ENCODE results near the gene PNLDC1.
"Not testable (repeated sequence)": the region's sequence is repeated elsewhere in the genome, so short reads cannot be mapped to it uniquely, and the experiment has no call there.

Gene PNLDC1

DNA sequence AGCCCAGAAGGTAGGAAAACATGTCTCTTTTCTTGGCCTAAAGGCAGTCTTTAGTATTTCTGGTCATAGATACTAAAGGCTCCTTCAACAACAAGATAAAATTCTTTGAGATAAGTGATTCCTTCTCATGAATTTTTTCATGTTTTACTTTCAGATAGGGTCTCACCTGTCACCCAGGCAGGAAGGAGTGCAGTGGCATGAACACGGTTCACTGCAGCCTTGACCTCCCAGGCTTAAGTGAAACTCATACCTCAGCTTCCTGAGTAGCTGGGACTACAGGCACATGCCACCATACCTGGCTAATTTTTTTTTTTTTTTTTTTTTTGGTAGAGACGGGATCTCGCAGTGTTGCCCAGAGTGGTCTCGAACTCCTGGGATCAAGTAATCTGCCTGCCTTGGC, 9.1 kb downstream of the PNLDC1 start:
- no peaks in the 10 kb centered on the region for H3K36me3 ChIP-seq (ENCODE audit: control insufficient read depth, insufficient read depth, low read length)
- peaks cover 2% of the 10 kb centered on the region for H3K4me1 ChIP-seq (ENCODE audit: control insufficient read depth, insufficient read depth, low read length)
- H3K4me3 ChIP-seq (ENCODE audit: low read depth, low read length), result no peak overlapping the region
- no peak overlapping the region for H3K9ac ChIP-seq (ENCODE audit: low read depth, low read length)
- no peaks in the 10 kb centered on the region for H3K27me3 ChIP-seq (ENCODE audit: control insufficient read depth, insufficient read depth, low read length)
- no peaks in the 10 kb centered on the region for H3K9me3 ChIP-seq (ENCODE audit: control insufficient read depth, insufficient read depth, low read length)

DNA sequence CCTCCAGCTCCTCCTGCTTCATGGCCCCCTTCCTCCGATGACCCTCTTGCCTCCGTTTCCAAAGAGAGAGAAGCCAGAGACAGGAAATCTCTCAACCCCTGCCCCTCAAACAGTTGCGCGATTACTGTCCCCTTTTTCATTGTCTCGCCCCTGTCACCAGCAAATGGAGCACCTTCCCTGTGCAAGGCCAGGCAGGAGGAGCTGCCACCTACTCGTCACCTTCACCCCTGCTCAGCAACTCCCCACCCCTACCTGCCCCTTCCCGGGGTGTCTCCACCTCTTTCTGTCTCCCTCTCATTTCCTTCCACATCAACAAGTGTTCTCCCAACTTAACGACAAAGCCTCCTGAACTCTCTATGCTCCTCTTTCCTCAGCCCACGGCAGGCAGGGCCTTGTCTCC, 13.7 kb downstream of the PNLDC1 start:
- Histone ChIP-seq H3K36me3 (ENCODE audit: control insufficient read depth, insufficient read depth, low read length) (no peaks in the 10 kb centered on the region), H3K4me3 (ENCODE audit: low read depth, low read length) (no peak overlapping the region)

GRCh38 chr6:159815410-159815809, 15.3 kb downstream of the PNLDC1 start:
- peaks cover 6% of the 10 kb centered on the region for H3K4me1 ChIP-seq (ENCODE audit: control insufficient read depth, insufficient read depth, low read length)
- no peak overlapping the region for H3K4me3 ChIP-seq (ENCODE audit: low read depth, low read length)
- no peaks in the 10 kb centered on the region for H3K9me3 ChIP-seq (ENCODE audit: control insufficient read depth, insufficient read depth, low read length)
- H3K9ac ChIP-seq (ENCODE audit: low read depth, low read length), result no peak overlapping the region
- no peaks in the 10 kb centered on the region for H3K36me3 ChIP-seq (ENCODE audit: control insufficient read depth, insufficient read depth, low read length)
- no peaks in the 10 kb centered on the region for H3K27me3 ChIP-seq (ENCODE audit: control insufficient read depth, insufficient read depth, low read length)

More for the DNA sequence above, 13.7 kb downstream of the PNLDC1 start:
- no peaks in the 10 kb centered on the region for H3K9me3 ChIP-seq (ENCODE audit: control insufficient read depth, insufficient read depth, low read length)
- peaks cover 4% of the 10 kb centered on the region for H3K4me1 ChIP-seq (ENCODE audit: control insufficient read depth, insufficient read depth, low read length)
- no peaks in the 10 kb centered on the region for H3K27me3 ChIP-seq (ENCODE audit: control insufficient read depth, insufficient read depth, low read length)
- H3K9ac ChIP-seq (ENCODE audit: low read depth, low read length), result no peak overlapping the region

DNA sequence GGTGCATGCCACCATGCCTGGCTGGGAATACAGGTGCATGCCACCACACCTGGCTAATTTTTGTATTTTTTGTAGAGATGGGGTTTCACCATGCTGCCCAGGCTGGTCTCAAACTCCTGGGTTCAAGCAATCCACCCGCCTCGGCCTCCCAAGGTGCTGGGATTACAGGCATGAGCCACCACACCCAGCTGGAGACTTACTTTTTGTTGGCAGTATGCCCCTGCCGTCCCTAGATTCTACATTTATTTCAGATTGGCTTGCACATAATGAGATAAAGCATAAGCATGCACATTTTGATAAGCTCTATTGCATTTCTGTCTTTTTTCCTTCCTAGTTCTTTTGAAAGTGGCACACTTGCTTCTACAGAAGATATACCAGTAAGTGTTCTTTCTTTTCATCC, 16.7 kb downstream of the PNLDC1 start:
- not testable (repeated sequence) for H3K4me1 ChIP-seq (ENCODE audit: control insufficient read depth, insufficient read depth, low read length); H3K4me3 ChIP-seq (ENCODE audit: low read depth, low read length); H3K27me3 ChIP-seq (ENCODE audit: control insufficient read depth, insufficient read depth, low read length); H3K9ac ChIP-seq (ENCODE audit: low read depth, low read length); H3K36me3 ChIP-seq (ENCODE audit: control insufficient read depth, insufficient read depth, low read length); H3K9me3 ChIP-seq (ENCODE audit: control insufficient read depth, insufficient read depth, low read length)

- Histone ChIP-seq H3K9ac (ENCODE audit: low read depth, low read length) (no peak overlapping the region), H3K27me3 (ENCODE audit: control insufficient read depth, insufficient read depth, low read length) (no peaks in the 10 kb centered on the region), H3K9me3 (ENCODE audit: control insufficient read depth, insufficient read depth, low read length) (no peaks in the 10 kb centered on the region), H3K36me3 (ENCODE audit: control insufficient read depth, insufficient read depth, low read length) (no peaks in the 10 kb centered on the region), H3K4me1 (ENCODE audit: control insufficient read depth, insufficient read depth, low read length) (peaks cover 6% of the 10 kb centered on the region), H3K4me3 (ENCODE audit: low read depth, low read length) (no peak overlapping the region)
These were observed 18.1 kb downstream of the PNLDC1 start for GRCh38 chr6:159817951-159818739.

DNA sequence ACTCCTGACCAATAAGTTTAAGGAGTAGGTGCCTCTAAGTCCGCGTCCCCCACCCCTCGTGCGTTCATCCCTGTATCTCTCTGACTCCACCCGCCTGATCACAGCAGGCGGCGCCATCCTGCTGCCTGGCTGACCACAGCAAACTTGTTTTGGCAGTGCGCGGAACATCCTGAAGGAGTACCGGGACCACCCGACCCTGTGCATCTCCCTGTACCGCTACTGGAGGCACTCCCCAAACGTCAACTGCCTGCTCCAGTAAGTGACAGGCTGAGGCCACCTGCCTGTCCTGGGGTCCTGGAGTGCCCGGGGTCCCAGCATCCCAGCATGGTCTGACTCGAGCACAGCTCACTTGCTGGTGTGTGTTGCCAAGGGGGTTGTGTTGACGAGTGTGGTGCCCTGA, 19.0 kb downstream of the PNLDC1 start:
- H3K36me3 ChIP-seq (ENCODE audit: control insufficient read depth, insufficient read depth, low read length), result no peaks in the 10 kb centered on the region
- H3K9ac ChIP-seq (ENCODE audit: low read depth, low read length), result no peak overlapping the region
- H3K4me1 ChIP-seq (ENCODE audit: control insufficient read depth, insufficient read depth, low read length), result peaks cover 6% of the 10 kb centered on the region

DNA sequence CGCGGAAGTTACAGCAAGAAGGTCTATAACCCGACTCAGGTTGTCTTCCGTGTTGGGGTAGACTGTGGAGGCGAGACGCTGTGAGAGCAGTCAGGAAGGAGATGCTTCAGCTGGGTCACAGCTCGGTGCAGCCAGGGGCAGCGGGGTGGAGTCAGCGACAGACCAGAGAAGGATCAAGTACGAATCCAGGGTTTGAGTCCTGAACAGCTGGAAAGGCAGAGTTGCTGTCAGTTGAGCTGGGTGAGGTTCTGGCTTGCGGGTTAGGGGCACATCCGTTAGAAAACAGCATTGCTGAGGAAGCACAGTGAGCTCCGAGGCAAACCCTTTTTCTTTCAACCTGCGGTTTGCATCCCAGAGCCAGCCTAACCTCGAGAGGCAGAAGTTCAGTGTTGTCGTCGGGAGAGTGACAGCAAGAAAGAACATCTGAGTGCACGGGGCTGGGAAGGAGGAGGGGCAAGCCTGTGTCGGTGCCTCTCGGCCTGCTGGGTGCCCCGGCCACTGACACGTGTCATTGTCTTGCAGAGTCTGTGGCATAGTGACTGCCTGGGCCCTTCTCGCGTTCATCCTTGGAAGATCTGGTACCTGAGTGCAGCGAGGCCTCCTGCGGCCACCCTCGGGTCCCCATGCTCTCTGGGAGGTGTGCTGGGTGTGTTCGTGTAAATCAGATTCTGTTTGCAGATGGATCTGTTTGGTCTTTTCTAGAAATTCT, 20.0 kb downstream of the PNLDC1 start:
- Histone ChIP-seq H3K9me3 (ENCODE audit: control insufficient read depth, insufficient read depth, low read length) (no peaks in the 10 kb centered on the region), H3K4me3 (ENCODE audit: low read depth, low read length) (no peak overlapping the region), H3K9ac (ENCODE audit: low read depth, low read length) (no peak overlapping the region), H3K36me3 (ENCODE audit: control insufficient read depth, insufficient read depth, low read length) (no peaks in the 10 kb centered on the region), H3K27me3 (ENCODE audit: control insufficient read depth, insufficient read depth, low read length) (no peaks in the 10 kb centered on the region), H3K4me1 (ENCODE audit: control insufficient read depth, insufficient read depth, low read length) (peaks cover 6% of the 10 kb centered on the region)

More for the DNA sequence above, 19.0 kb downstream of the PNLDC1 start:
- H3K27me3 ChIP-seq (ENCODE audit: control insufficient read depth, insufficient read depth, low read length), result no peaks in the 10 kb centered on the region
- no peak overlapping the region for H3K4me3 ChIP-seq (ENCODE audit: low read depth, low read length)
- no peaks in the 10 kb centered on the region for H3K9me3 ChIP-seq (ENCODE audit: control insufficient read depth, insufficient read depth, low read length)

- no peak overlapping the region for H3K9ac ChIP-seq (ENCODE audit: low read depth, low read length)
- H3K9me3 ChIP-seq (ENCODE audit: control insufficient read depth, insufficient read depth, low read length), result no peaks in the 10 kb centered on the region
- H3K36me3 ChIP-seq (ENCODE audit: control insufficient read depth, insufficient read depth, low read length), result no peaks in the 10 kb centered on the region
- no peaks in the 10 kb centered on the region for H3K27me3 ChIP-seq (ENCODE audit: control insufficient read depth, insufficient read depth, low read length)
- peaks cover 6% of the 10 kb centered on the region for H3K4me1 ChIP-seq (ENCODE audit: control insufficient read depth, insufficient read depth, low read length)
- no peak overlapping the region for H3K4me3 ChIP-seq (ENCODE audit: low read depth, low read length)
These were observed 21.0 kb downstream of the PNLDC1 start for GRCh38 chr6:159821122-159821521.

- Histone ChIP-seq H3K9me3 (ENCODE audit: control insufficient read depth, insufficient read depth, low read length) (no peaks in the 10 kb centered on the region), H3K9ac (ENCODE audit: low read depth, low read length) (no peak overlapping the region), H3K4me1 (ENCODE audit: control insufficient read depth, insufficient read depth, low read length) (peaks cover 4% of the 10 kb centered on the region), H3K27me3 (ENCODE audit: control insufficient read depth, insufficient read depth, low read length) (no peaks in the 10 kb centered on the region), H3K4me3 (ENCODE audit: low read depth, low read length) (no peak overlapping the region), H3K36me3 (ENCODE audit: control insufficient read depth, insufficient read depth, low read length) (no peaks in the 10 kb centered on the region)
These were observed 21.6 kb downstream of the PNLDC1 start for GRCh38 chr6:159821726-159822125.

DNA sequence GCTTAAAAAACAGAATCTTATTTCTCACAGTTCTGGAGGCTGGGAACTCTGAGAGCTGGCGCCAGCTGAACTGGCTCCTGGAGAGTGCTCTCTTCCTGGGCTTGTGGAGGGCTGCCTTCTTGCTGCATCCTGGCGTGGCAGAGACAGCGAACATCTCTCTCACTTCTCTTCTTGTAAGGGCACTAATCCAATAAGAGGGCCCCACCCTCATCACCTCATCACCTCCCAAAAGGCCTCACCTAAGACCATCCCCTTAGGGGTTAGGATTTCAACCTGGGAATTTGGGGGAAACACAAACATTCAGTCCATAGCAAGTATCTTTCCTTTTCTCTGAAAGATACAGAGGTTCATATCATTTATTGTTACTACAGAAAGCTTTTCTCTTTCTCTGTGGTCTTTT, 23.9 kb downstream of the PNLDC1 start:
- no peaks in the 10 kb centered on the region for H3K27me3 ChIP-seq (ENCODE audit: control insufficient read depth, insufficient read depth, low read length)
- no peaks in the 10 kb centered on the region for H3K9me3 ChIP-seq (ENCODE audit: control insufficient read depth, insufficient read depth, low read length)
- H3K4me3 ChIP-seq (ENCODE audit: low read depth, low read length), result no peak overlapping the region
- no peak overlapping the region for H3K9ac ChIP-seq (ENCODE audit: low read depth, low read length)
- H3K36me3 ChIP-seq (ENCODE audit: control insufficient read depth, insufficient read depth, low read length), result no peaks in the 10 kb centered on the region
- peaks cover 4% of the 10 kb centered on the region for H3K4me1 ChIP-seq (ENCODE audit: control insufficient read depth, insufficient read depth, low read length)

DNA sequence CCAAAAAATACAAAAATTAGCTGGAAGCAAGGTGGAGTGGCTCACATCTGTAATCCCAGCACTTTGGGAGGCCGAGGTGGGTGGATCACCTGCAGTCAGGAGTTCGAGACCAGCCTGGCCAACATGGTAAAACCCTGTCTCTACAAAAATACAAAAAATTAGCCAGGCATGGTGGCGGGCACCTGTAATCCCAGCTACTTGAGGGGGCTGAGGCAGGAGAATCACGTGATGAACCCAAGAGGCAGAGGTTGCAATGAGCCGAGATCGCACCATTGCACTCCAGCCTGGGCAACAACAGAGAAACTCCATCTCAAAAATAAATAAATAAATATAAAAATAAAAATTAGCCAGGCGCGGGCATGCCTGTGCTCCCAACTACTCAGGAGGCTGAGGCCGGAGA, 24.6 kb downstream of the PNLDC1 start:
- not testable (repeated sequence) for H3K9me3 ChIP-seq (ENCODE audit: control insufficient read depth, insufficient read depth, low read length); H3K36me3 ChIP-seq (ENCODE audit: control insufficient read depth, insufficient read depth, low read length); H3K4me1 ChIP-seq (ENCODE audit: control insufficient read depth, insufficient read depth, low read length); H3K4me3 ChIP-seq (ENCODE audit: low read depth, low read length); H3K9ac ChIP-seq (ENCODE audit: low read depth, low read length); H3K27me3 ChIP-seq (ENCODE audit: control insufficient read depth, insufficient read depth, low read length)

- H3K36me3 ChIP-seq (ENCODE audit: control insufficient read depth, insufficient read depth, low read length), result no peaks in the 10 kb centered on the region
- H3K9ac ChIP-seq (ENCODE audit: low read depth, low read length), result no peak overlapping the region
- peaks cover 15% of the 10 kb centered on the region for H3K4me1 ChIP-seq (ENCODE audit: control insufficient read depth, insufficient read depth, low read length)
- no peak overlapping the region for H3K4me3 ChIP-seq (ENCODE audit: low read depth, low read length)
- H3K9me3 ChIP-seq (ENCODE audit: control insufficient read depth, insufficient read depth, low read length), result no peaks in the 10 kb centered on the region
- no peaks in the 10 kb centered on the region for H3K27me3 ChIP-seq (ENCODE audit: control insufficient read depth, insufficient read depth, low read length)
These were observed 25.9 kb downstream of the PNLDC1 start for GRCh38 chr6:159826004-159826403.
